Endodermal cell (in vitro differentiated cells): Measurements from ENCODE around the gene FUT7. TPM values are rescaled to one million over a fixed set of nuclear protein-coding genes. Genes with fewer than 3 reads are reported as not detected.

Source experiments
- DNase-seq: peaks from one replicate; pipeline ENCODE4 v3.0.0-alpha.2; 2017
- H3K27ac ChIP-seq: 2 replicates; pipeline ENCODE4 v1.5.1; 2013; ENCODE audit warnings: mild to moderate bottlenecking, low read depth, low read length, moderate library complexity
- H3K27me3 ChIP-seq: 2 replicates; pipeline ENCODE4 v1.6.1; 2013; ENCODE audit warnings: mild to moderate bottlenecking, low read length, moderate library complexity; ENCODE audit not compliant: insufficient read depth, control insufficient read depth, poor library complexity, severe bottlenecking
- H3K36me3 ChIP-seq: 2 replicates; pipeline ENCODE4 v1.7.0; 2013; ENCODE audit warnings: mild to moderate bottlenecking, low read length, moderate library complexity; ENCODE audit not compliant: control insufficient read depth, insufficient read depth
- H3K4me1 ChIP-seq: one replicate; pipeline ENCODE4 v1.7.0; 2013; ENCODE audit warnings: low read length; ENCODE audit not compliant: control insufficient read depth, insufficient read depth
- H3K4me3 ChIP-seq: 2 replicates; pipeline ENCODE4 v1.5.1; 2013; ENCODE audit warnings: mild to moderate bottlenecking, low read length, moderate library complexity
- H3K9ac ChIP-seq: 2 replicates; pipeline ENCODE4 v1.6.1; 2013; ENCODE audit warnings: mild to moderate bottlenecking, low read length, moderate library complexity; ENCODE audit not compliant: poor library complexity, severe bottlenecking; ENCODE audit errors: extremely low read depth
- H3K9me3 ChIP-seq: 2 replicates; pipeline ENCODE4 v1.6.1; 2013; ENCODE audit warnings: mild to moderate bottlenecking, low read length, moderate library complexity; ENCODE audit not compliant: control insufficient read depth
- H3K27ac Mint-ChIP-seq: 2 replicates; pipeline ENCODE4 v1.8.0; 2020; ENCODE audit warnings: mixed read lengths
- H3K27me3 Mint-ChIP-seq: 2 replicates; pipeline ENCODE4 v1.8.0; 2021; ENCODE audit warnings: mild to moderate bottlenecking, mixed read lengths; ENCODE audit not compliant: insufficient read depth
- H3K36me3 Mint-ChIP-seq: 2 replicates; pipeline ENCODE4 v1.8.0; 2020; ENCODE audit warnings: low read depth, mixed read lengths
- H3K4me1 Mint-ChIP-seq: 2 replicates; pipeline ENCODE4 v1.8.0; 2020; ENCODE audit warnings: mixed read lengths
- H3K4me3 Mint-ChIP-seq: 2 replicates; pipeline ENCODE4 v1.8.0; 2020; ENCODE audit warnings: mild to moderate bottlenecking, moderate library complexity, mixed read lengths
- H3K9me3 Mint-ChIP-seq: 2 replicates; pipeline ENCODE4 v1.8.0; 2020; ENCODE audit warnings: mild to moderate bottlenecking, mixed read lengths
- CTCF ChIP-seq: fragments of 200-600 bp; sonication (generic); conservative IDR thresholded peaks from 2 replicates; pipeline ENCODE4 v1.5.0; 2021; ENCODE audit warnings: antibody characterized with exemption, mild to moderate bottlenecking
- WGBS, 2 experiments: methylation state at CpG; one replicate each; pipeline versions ENCODE4 v1.1.5 to v1.1.7; 2013; ENCODE audit warnings: missing lambda C conversion rate in 2 of 2, mixed read lengths in 1 of 2; ENCODE audit not compliant: insufficient coverage in 1 of 2, insufficient read length in 1 of 2; 5-methylcytosine and 5-hydroxymethylcytosine counted together
- total RNA-seq, 2 donors: library from RNA; stranded (reverse); fragmentation: NEBNext Ultra II Directional in 1 of 2; extraction: Animal tissue kit (Norgen Biotek cat#: 25700) in 1 of 2; gene quantifications; 2 replicates in 1 of 2; 3 replicates in 1 of 2; pipeline ENCODE4 v1.2.1, GENCODE V29; 2021

The FUT7 gene
- total RNA-seq, 2 donors from 2014 or later, result not detected

DNA sequence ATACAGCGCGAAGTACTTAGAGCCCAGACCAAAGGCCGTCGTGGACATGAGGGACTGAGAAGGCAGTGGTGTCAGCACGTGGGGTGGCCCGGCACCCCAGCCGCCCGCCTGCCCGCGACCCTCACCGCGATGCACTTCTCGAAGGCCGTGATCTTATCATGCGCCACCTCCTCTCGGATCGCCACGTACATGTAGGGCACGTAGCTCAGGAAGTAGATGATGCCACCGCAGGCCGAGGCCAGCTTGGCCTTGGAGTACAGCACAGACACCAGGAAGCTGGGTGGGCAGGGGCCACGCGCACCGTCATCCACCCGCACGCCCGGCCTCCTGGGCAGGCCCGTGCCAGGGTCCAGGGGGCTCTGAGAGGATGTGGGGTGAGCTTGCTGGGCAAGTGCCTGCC, 14.8 kb downstream of the FUT7 start:
- peaks cover 6% of the 10 kb centered on the region for H3K36me3 Mint-ChIP-seq
- no peak for DNase-seq
- peaks cover 1% of the 10 kb centered on the region for H3K9me3 Mint-ChIP-seq
- H3K9ac ChIP-seq, result no peak overlapping the region
- no peaks in the 10 kb centered on the region for H3K4me1 Mint-ChIP-seq
- H3K27me3 ChIP-seq, result no peaks in the 10 kb centered on the region
- no peaks in the 10 kb centered on the region for H3K27me3 Mint-ChIP-seq
- TF ChIP-seq CTCF, result no peak
- H3K27ac Mint-ChIP-seq, result no peak overlapping the region
- no peaks in the 10 kb centered on the region for H3K9me3 ChIP-seq
- H3K36me3 ChIP-seq, result no peaks in the 10 kb centered on the region
- no peaks in the 10 kb centered on the region for H3K4me1 ChIP-seq
- 93 to 96% methylated on average over 22 to 28 of the region's 28 CpGs for WGBS, 2 experiments
- H3K27ac ChIP-seq, result no peak overlapping the region
- no peak overlapping the region for H3K4me3 Mint-ChIP-seq
- no peak overlapping the region for H3K4me3 ChIP-seq

GRCh38 chr9:137016436-137016835, 15.5 kb downstream of the FUT7 start:
- Histone ChIP-seq H3K36me3 (no peaks in the 10 kb centered on the region), H3K9me3 (no peaks in the 10 kb centered on the region), H3K9ac (no peak overlapping the region), H3K27me3 (no peaks in the 10 kb centered on the region), H3K4me3 (no peak overlapping the region), H3K4me1 (no peaks in the 10 kb centered on the region), H3K27ac (no peak overlapping the region)
- Mint-ChIP-seq H3K27ac (no peak overlapping the region), H3K27me3 (no peaks in the 10 kb centered on the region), H3K9me3 (peaks cover 1% of the 10 kb centered on the region), H3K4me1 (no peaks in the 10 kb centered on the region), H3K4me3 (no peak overlapping the region), H3K36me3 (peaks cover 6% of the 10 kb centered on the region)
- 92 to 93% methylated on average over 11 to 16 of the region's 16 CpGs for WGBS, 2 experiments
- no peak for DNase-seq
- TF ChIP-seq CTCF, result no peak

DNA sequence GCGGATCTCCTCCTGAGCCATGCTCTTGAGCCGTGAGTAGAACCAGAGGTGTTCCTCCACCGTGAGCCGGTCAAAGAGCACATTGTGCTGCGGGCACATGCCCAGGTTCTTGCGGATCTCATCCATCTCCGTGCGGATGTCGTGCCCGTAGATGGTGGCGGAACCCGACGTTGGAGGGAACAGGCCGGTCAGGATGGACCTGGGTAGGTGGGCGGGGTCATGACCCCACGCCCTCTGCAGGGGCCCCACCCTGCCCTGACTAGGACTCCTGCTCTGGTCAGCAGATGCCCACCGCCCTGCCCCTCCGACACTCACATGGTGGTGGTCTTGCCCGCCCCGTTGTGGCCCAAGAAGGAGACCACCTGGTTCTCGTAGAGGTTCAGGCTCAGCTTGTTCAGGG, 15.9 kb downstream of the FUT7 start:
- no peaks in the 10 kb centered on the region for H3K36me3 ChIP-seq
- no peak overlapping the region for H3K27ac Mint-ChIP-seq
- H3K4me1 ChIP-seq, result no peaks in the 10 kb centered on the region
- no peaks in the 10 kb centered on the region for H3K4me1 Mint-ChIP-seq
- H3K36me3 Mint-ChIP-seq, result peaks cover 6% of the 10 kb centered on the region
- TF ChIP-seq CTCF, result no peak
- no peak overlapping the region for H3K27ac ChIP-seq
- H3K4me3 ChIP-seq, result no peak overlapping the region
- 96 to 97% methylated on average over 13 to 21 of the region's 21 CpGs for WGBS, 2 experiments
- H3K4me3 Mint-ChIP-seq, result no peak overlapping the region
- H3K27me3 Mint-ChIP-seq, result no peaks in the 10 kb centered on the region
- H3K27me3 ChIP-seq, result no peaks in the 10 kb centered on the region
- H3K9me3 ChIP-seq, result no peaks in the 10 kb centered on the region
- no peak overlapping the region for H3K9ac ChIP-seq
- peaks cover 1% of the 10 kb centered on the region for H3K9me3 Mint-ChIP-seq
- no peak for DNase-seq
